GM12873 (cell line): ENCODE measurements around the gene KATNAL1.

Experiments used
- CTCF ChIP-seq: IDR thresholded peaks from 2 replicates; pipeline ENCODE4 v1.5.1; 2012; ENCODE audit warnings: low read depth, mild to moderate bottlenecking, moderate library complexity, low read length, control low read depth; ENCODE audit not compliant: insufficient read depth; ENCODE audit errors: missing control alignments

KATNAL1 gene

DNA sequence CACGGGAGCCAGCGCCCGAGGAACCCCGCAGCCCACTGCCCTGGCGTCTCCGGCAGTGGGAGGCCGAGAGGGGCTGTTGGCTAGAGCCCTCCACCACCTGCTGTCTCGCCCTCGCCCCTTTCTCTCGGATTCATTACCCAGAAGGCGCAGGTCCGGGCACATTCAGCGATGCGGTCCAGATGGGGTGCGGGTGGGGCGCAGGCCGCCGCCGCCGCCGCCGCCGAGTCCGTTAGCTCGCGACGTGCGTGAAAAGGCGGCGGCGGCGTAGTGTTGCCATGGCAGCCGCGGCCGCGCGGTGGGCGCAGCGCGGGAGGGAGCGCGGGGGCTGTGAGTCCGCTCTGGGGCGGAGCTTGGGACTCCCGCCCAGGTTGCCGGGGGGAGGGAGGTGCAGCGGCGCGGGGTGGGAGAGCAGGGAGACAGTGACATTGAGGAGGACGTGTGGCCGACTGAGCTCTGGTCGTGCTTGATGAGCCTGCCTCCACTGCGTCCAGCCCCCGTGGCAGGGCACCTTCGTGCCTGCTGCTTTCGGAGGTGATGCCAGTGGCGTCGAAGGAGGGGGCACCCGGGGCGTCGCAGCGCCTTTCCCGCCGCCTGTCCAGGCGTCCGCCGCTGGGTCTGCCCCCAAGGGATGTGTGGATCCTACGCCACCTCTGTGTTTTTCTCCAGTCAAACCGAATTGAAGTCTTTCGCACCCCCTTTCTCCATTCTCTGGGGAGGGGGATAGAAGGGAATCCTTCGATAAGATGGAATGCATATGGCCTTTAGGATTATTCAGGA is at the start of gene KATNAL1:
TSS of gene KATNAL1 (minus strand) at position 358 of the 777 bp plus-strand sequence. CDS start 23,774 bp downstream, outside the sequence.
- TF ChIP-seq CTCF = no peak

GRCh38 chr13:30355839-30356238 is 48.5 kb upstream of the KATNAL1 start:
- TF ChIP-seq CTCF = no peak

DNA sequence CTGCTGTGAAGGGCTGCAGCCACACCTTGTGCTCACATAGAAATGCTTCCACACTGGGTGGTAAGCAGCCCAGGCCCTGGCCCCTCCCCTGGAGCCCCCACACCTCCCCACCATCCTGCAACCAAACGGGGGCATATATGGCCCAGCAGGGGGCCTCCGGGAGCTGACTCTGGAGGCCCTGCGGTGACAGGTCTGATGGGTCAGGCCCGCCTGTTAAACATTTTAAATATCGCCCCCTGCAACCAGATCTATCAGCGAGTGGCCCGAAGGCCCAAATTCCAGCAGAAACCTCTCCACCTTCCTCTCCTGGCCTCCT is 48.0 kb upstream of the KATNAL1 start:
- TF ChIP-seq CTCF = peak; percentile 53

DNA sequence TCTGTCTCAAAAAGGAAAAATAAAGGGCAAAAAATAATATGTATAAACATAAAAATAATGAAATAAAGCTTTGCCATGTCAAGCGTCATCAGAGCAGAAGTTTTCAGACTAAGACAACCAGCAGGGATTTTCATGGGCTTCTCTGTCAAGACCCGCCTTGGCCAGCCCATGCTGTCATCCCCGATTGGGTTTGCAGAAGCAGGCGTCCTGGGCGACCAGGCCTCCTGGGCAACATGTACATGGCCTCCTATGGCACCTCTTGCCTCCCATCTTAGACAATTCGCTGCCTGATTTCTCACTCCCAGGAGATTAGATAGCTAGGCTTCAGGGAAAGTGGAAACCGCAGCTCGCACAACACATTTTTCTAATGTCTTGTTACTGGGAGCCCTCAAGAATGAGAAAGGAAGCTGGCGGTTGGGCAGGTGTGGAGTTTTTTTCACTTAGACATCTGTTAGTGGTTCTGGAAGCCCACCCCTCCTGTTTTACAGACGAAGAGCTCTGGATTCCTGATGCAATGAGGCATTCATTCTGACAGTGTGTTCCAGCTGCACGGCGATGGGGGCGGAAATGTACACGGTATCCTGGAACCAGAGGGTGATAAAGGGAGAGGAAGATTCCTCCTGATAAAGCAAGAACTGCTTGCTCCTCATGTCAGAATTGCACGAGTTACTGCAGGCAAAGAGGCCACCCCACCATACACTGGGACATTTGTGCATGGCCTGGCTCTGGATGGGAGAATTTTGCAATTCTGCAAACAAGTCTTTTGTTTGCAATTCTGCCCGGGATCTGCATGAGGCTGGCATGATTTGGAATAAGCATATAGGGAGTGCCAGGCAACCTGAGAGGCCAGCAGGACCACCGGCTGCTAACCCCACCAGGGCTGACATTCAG is 47.4 kb upstream of the KATNAL1 start:
- no peak for TF ChIP-seq CTCF

DNA sequence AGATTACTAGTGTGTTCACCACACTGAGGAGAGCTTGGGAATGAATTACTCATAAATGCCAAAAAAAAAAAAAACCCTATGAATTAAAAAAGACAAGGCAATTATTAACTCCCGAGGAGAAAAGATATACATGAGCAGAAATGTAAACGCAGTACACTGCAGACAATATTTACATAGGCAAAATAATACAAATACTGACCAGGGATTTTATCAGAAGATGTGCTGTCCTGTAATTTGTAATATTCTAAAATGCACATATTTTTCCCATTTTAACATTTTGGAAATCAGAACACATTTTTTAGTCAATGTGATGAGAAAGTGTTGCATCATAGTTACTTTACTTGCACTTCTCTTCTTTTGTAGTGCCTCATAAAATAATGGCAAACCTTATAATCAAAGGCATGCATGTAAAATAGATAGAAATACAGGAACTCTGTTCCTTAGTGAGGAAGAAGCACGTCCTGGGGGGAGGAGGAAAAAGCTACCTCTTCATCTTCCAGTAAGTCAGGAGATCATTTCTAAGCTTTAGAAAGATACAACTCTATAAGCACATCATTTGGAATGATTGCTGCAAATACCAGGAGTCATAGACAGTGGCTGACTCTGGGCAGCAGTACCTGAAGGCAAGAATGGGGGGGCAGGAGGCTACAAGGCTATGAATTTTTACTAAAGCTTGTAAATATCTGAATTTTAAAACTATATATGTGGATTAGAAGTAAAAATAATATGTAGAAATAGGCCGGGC is 46.3 kb upstream of the KATNAL1 start:
- TF ChIP-seq CTCF = no peak

DNA sequence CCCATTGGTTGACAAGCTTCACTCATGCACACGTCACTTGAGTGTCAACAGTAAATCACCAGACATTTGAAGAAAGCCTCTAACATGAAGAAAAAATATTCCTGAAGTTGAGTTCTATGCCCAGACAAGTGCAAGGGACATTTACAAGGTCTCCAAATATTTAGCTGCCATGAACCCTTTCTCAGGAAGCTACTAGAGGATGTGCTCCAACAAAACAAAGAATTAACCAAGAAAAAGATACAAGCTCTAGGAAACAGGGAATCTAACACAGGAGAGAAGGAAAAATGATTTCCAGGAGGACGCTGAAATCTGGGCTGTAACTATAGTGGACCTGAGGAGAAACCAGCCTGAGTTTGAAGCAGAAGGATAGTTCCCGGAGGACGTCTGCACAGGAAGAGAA is 45.7 kb upstream of the KATNAL1 start:
- TF ChIP-seq CTCF = no peak

DNA sequence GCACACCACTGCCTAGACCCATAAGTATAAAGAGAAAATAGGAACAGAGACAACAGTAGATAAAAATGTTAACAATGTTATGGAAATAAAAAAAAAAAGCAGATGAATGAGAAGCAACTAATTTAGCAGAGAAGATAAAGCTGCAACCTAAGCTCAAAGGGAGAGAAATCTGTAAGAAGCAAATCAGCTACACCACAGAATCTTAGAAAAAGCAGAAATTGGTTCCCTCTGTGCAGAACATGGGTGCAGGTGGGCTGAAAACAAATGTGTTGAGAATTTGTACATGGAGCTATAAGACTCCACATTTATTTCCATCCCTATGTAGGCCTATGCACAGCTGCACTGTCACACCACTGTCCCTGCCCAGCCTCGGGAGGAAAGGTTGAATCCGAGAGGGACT is 44.8 kb upstream of the KATNAL1 start:
- no peak for TF ChIP-seq CTCF
